ENCODE results near the gene MDGA2. TPM values are rescaled to one million over a fixed set of nuclear protein-coding genes. Genes with fewer than 3 reads are reported as not detected.

Gene MDGA2
- total and polyA plus RNA-seq, 2 of the 13 experiments (the other 11 are each of a cell fraction or from before 2014, with no cell fraction given) = not detected

DNA sequence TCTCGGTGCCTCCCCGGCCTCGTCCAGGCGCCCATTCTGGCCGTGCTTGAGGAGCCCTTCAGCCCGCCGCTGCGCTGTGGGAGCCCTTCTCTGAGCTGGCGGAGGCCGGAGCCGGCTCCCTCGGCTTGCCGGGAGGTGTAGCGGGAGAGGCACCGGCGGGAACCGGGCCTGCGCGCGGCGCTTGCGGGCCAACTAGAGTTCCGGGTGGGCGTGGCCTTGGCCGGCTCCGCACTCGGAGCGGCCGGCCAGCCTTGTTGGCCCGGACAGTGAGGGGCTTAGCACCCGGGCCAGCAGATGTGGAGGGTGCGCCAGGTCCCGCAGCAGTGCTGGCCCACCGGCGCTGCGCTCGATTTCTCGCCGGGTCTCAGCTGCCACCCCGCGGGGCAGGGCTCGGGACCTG, 855.1 kb downstream of the MDGA2 start (continued):
- TF ChIP-seq RBM39 (IDR thresholded peaks at IDR 0.05; ENCODE audit: low read depth, low read length, poor library complexity, severe bottlenecking) (no peak), DPF2 (CRISPR knock-in tag; IDR thresholded peaks at IDR 0.05; ENCODE audit: borderline replicate concordance, low read depth) (no peak)

DNA sequence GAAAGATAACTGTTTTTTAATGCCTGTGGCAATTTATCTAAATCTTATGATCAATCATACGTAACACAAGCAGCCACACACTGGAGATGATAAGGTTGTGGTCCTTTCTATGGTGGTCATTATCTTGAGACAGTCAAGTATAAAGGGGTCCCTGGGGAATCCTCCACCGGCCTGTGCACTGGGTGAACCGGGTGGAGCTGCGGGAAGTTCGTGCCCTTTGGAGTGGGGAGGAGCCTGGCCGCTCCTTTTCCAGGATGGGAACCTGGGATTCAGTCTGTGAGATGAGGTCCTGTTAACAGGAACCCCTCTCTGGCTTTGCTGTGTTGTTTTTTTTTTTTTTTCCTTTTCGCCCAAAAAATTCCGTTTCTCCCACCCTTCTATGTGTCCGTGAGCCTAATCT, 856.3 kb downstream of the MDGA2 start:
- H3K4me2 ChIP-seq (ENCODE audit: low read depth, low read length) = no peak overlapping the region
- in situ Hi-C loops (cut with HindIII; ENCODE audit: extremely low pct_ligation_motif_present, low pct_unique_long_range_greater_than_20kb) = no loop called here
- H2AFZ ChIP-seq (ENCODE audit: low read length) = no peak overlapping the region
- TF ChIP-seq ZNF761 (CRISPR knock-in tag; conservative IDR thresholded peaks at IDR 0.05) = no peak
- no peak for TF ChIP-seq PTBP1 (IDR thresholded peaks at IDR 0.05; ENCODE audit: low read depth, low read length, poor library complexity, severe bottlenecking)
- TF ChIP-seq, protein P1, sequence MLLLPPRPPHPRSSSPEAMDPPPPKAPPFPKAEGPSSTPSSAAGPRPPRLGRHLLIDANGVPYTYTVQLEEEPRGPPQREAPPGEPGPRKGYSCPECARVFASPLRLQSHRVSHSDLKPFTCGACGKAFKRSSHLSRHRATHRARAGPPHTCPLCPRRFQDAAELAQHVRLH (CRISPR knock-in tag; IDR thresholded peaks at IDR 0.05; ENCODE audit: borderline replicate concordance, low read depth) = no peak
- TF ChIP-seq ZSCAN31 (CRISPR knock-in tag; IDR thresholded peaks at IDR 0.05; ENCODE audit: low read depth) = no peak
- TF ChIP-seq, protein P2, sequence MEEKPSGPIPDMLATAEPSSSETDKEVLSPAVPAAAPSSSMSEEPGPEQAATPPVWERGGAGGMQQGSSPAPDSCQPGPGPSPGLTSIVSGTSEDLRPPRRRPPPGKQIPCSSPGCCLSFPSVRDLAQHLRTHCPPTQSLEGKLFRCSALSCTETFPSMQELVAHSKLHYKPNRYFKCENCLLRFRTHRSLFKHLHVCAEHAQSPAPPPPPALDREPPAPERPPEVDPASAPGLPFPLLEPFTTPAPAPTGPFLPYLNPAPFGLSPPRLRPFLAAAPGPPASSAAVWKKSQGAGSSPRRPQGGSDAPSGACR (CRISPR knock-in tag; IDR thresholded peaks at IDR 0.05) = no peak
- no peak for TF ChIP-seq ZNF225 (CRISPR knock-in tag; IDR thresholded peaks at IDR 0.05)
- no peak for TF ChIP-seq SRF (IDR thresholded peaks at IDR 0.05; ENCODE audit: low read depth, low read length)
- TF ChIP-seq, protein P3, sequence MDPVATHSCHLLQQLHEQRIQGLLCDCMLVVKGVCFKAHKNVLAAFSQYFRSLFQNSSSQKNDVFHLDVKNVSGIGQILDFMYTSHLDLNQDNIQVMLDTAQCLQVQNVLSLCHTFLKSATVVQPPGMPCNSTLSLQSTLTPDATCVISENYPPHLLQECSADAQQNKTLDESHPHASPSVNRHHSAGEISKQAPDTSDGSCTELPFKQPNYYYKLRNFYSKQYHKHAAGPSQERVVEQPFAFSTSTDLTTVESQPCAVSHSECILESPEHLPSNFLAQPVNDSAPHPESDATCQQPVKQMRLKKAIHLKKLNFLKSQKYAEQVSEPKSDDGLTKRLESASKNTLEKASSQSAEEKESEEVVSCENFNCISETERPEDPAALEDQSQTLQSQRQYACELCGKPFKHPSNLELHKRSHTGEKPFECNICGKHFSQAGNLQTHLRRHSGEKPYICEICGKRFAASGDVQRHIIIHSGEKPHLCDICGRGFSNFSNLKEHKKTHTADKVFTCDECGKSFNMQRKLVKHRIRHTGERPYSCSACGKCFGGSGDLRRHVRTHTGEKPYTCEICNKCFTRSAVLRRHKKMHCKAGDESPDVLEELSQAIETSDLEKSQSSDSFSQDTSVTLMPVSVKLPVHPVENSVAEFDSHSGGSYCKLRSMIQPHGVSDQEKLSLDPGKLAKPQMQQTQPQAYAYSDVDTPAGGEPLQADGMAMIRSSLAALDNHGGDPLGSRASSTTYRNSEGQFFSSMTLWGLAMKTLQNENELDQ (CRISPR knock-in tag; IDR thresholded peaks at IDR 0.05; ENCODE audit: borderline replicate concordance) = no peak
- no peak for TF ChIP-seq EP300 (IDR thresholded peaks at IDR 0.05; ENCODE audit: low read depth in 2 of 2, low read length in 2 of 2)
- no peak for TF ChIP-seq EP300 (CRISPR knock-in tag; IDR thresholded peaks at IDR 0.05; ENCODE audit: borderline replicate concordance)
- TF ChIP-seq YEATS2 (CRISPR knock-in tag; IDR thresholded peaks at IDR 0.05; ENCODE audit: borderline replicate concordance) = no peak
- TF ChIP-seq, protein P4, sequence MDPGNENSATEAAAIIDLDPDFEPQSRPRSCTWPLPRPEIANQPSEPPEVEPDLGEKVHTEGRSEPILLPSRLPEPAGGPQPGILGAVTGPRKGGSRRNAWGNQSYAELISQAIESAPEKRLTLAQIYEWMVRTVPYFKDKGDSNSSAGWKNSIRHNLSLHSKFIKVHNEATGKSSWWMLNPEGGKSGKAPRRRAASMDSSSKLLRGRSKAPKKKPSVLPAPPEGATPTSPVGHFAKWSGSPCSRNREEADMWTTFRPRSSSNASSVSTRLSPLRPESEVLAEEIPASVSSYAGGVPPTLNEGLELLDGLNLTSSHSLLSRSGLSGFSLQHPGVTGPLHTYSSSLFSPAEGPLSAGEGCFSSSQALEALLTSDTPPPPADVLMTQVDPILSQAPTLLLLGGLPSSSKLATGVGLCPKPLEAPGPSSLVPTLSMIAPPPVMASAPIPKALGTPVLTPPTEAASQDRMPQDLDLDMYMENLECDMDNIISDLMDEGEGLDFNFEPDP (CRISPR knock-in tag; conservative IDR thresholded peaks at IDR 0.05) = no peak
- TF ChIP-seq, protein P5, sequence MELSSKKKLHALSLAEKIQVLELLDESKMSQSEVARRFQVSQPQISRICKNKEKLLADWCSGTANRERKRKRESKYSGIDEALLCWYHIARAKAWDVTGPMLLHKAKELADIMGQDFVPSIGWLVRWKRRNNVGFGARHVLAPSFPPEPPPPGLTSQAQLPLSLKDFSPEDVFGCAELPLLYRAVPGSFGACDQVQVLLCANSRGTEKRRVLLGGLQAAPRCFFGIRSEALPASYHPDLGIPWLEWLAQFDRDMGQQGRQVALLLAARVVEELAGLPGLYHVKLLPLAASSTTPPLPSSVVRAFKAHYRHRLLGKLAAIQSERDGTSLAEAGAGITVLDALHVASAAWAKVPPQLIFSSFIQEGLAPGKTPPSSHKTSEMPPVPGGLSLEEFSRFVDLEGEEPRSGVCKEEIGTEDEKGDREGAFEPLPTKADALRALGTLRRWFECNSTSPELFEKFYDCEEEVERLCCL (CRISPR knock-in tag; IDR thresholded peaks at IDR 0.05; ENCODE audit: borderline replicate concordance) = no peak
- no peak for TF ChIP-seq MBNL3 (CRISPR knock-in tag; conservative IDR thresholded peaks at IDR 0.05)

More for the DNA sequence above, 856.3 kb downstream of the MDGA2 start:
- Histone ChIP-seq H3K79me2 (ENCODE audit: insufficient read depth, low read length) (no peaks in the 10 kb centered on the region), H3K9ac (ENCODE audit: insufficient read depth, low read depth, low read length) (no peak overlapping the region), H3K4me1 (ENCODE audit: insufficient read depth, low read length) (no peaks in the 10 kb centered on the region), H4K20me1 (ENCODE audit: insufficient read depth, low read length) (no peaks in the 10 kb centered on the region), H3K27ac (ENCODE audit: extremely low read length, insufficient read depth, low read length) (no peak overlapping the region), H3K4me3 (replicated peaks in 1 of 3; ENCODE audit: insufficient read depth in 1 of 3, low read depth in 2 of 3, low read length in 3 of 3) (no peak overlapping the region), H3K36me3 (replicated peaks in 1 of 2; ENCODE audit: control insufficient read depth in 1 of 2, insufficient read depth in 2 of 2, low read length in 2 of 2) (no peaks in the 10 kb centered on the region), H3K9me3 (ENCODE audit: low read length) (peaks cover 13% of the 10 kb centered on the region; the same call in 1 of the 2 replicates), H3K27me3 (ENCODE audit: control insufficient read depth in 1 of 2, insufficient read depth in 2 of 2, low read length in 2 of 2) (no peaks in the 10 kb centered on the region)
- intact Hi-C loops (cut with micrococcal nuclease; ENCODE audit: unreplicated experiment) = no loop called here
- ChIA-PET POLR2A (no interaction called here), CTCF (ENCODE audit: low intra/inter-chr PET ratio, low total read pairs) (no interaction called here)
- FAIRE-seq = no peak
- DNase-seq (ENCODE audit: low spot score) = no peak
- BruUV-seq (replicated peaks) = no TSS peak
- WGBS (ENCODE audit: low lambda C conversion rate) = 7% methylated on average over 6 of the region's 9 CpGs
- no peak for ATAC-seq

Data from HepG2 (cell line).